Duodenal mucosa (tissue), 2 donors: ENCODE measurements around the gene B9D2.

Source experiments
- H3K27ac ChIP-seq: one replicate; pipeline ENCODE4 v1.7.0; 2013; ENCODE audit warnings: low read depth, low read length
- H3K27me3 ChIP-seq, 2 donors: one replicate each; pipeline ENCODE4 v1.7.0; 2013; ENCODE audit warnings: low read length in 2 of 2, control low read depth in 1 of 2; ENCODE audit not compliant: insufficient read depth in 2 of 2, control insufficient read depth in 1 of 2
- H3K36me3 ChIP-seq, 2 donors: one replicate each; pipeline ENCODE4 v1.7.0; 2013; ENCODE audit warnings: low read length in 2 of 2, control low read depth in 1 of 2; ENCODE audit not compliant: insufficient read depth in 2 of 2, control insufficient read depth in 1 of 2
- H3K4me1 ChIP-seq, 2 donors: one replicate each; pipeline ENCODE4 v1.7.0; 2013; ENCODE audit warnings: low read length in 2 of 2, control low read depth in 1 of 2; ENCODE audit not compliant: insufficient read depth in 2 of 2, control insufficient read depth in 1 of 2
- H3K4me3 ChIP-seq, 2 donors: one replicate each; pipeline ENCODE4 v1.7.0; 2013; ENCODE audit warnings: low read length in 2 of 2, low read depth in 1 of 2
- H3K9ac ChIP-seq, 2 donors: one replicate each; pipeline ENCODE4 v1.7.0; 2013; ENCODE audit warnings: low read length in 2 of 2, low read depth in 1 of 2
- H3K9me3 ChIP-seq, 2 donors: one replicate each; pipeline ENCODE4 v1.7.0; 2013; ENCODE audit warnings: low read length in 2 of 2, control low read depth in 1 of 2; ENCODE audit not compliant: control insufficient read depth in 1 of 2

Gene B9D2

DNA sequence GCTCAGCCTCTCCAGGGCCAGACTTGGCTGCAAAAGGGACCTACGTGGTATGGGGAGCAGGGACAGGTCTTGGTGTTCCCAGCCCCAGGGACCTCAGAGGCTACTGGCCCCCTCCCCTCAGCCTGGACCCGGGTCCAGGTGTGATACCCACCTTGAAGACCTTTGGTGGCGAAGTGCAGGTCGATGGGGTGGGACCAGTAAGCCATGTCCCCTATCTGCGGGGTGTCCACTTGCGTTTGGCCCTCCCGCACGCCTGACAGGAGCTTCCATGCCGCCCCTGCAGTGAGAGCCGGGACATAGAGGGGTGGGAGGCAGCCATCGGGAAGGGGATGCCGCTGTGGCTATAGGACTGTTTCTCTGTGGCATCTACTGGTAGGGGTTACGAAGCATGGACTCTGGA, 6.2 kb downstream of the B9D2 start:
- Histone ChIP-seq H3K9me3 (no peaks in the 10 kb centered on the region), H3K4me1 (peaks cover 5 to 14% of the 10 kb centered on the region in 2 donors), H3K27me3 (peaks cover 0 to 7% of the 10 kb centered on the region in 2 donors), H3K4me3 (no peak overlapping the region), H3K27ac (no peak overlapping the region), H3K36me3 (no peaks in the 10 kb centered on the region), H3K9ac (no peak overlapping the region)

DNA sequence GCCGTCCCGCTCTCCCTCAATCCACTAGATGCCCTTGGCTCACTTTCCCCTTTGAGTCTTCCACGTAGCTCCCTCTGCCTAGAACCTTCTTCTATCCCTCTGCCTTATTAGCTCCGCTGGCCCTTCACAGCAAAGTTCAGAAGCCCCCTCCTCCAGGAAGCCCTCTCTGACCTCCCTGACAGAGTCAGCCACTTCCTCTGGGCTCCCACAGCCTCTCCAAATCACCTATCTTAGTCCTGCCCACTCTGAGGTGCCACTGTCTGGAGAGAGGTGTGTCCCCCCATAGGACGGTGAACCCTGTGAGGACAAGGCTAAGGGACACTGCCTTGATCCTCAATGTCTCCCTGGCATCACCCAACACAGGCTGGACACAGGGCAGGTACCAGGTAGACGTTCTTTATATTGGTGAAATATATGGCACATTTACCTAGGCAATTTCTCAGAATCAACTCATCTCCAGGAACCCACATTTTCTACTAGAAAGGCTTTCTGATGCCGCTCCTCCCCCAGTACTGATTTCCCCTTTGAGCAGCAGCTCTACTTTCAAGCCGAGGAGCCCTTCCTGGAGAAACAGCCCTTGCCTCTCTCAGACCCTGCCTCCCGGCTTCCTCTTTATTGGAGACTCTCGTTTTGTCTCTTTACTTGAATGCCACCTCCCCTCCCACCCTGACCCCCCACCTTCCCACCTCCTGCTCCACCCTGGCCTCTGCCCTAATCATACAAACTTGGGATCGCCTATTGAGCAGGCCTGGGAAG, 6.8 kb downstream of the B9D2 start:
- H3K36me3 ChIP-seq: no peaks in the 10 kb centered on the region
- no peak overlapping the region for H3K4me3 ChIP-seq
- peaks cover 0 to 18% of the 10 kb centered on the region in 2 donors for H3K4me1 ChIP-seq
- no peak overlapping the region for H3K9ac ChIP-seq
- H3K27ac ChIP-seq: no peak overlapping the region
- peaks cover 0 to 8% of the 10 kb centered on the region in 2 donors for H3K27me3 ChIP-seq
- H3K9me3 ChIP-seq: no peaks in the 10 kb centered on the region

DNA sequence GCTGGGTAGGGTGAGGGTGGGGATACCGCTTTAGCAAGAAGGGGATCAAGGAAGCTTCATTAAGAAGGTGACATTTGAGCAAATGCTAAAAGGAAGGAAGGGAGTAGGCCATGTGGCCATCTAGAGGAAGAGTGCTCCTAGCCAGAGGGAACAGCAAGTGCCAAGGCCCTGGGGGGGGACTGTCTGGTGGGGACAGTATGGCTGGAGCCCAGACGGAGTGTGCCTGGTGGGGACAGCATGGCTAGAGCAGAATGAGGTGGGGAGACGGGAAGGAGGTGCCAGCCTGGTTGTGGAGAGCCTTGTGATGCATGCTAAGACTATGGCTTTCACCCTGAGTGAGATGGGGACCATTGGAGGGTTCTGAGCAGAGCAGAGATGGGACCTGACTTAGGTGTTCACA, 8.1 kb downstream of the B9D2 start:
- Histone ChIP-seq H3K9me3 (no peaks in the 10 kb centered on the region), H3K9ac (no peak overlapping the region), H3K4me3 (no peak overlapping the region), H3K36me3 (no peaks in the 10 kb centered on the region), H3K4me1 (peaks cover 3 to 31% of the 10 kb centered on the region in 2 donors), H3K27ac (no peak overlapping the region), H3K27me3 (peaks cover under 1 to 18% of the 10 kb centered on the region in 2 donors)

DNA sequence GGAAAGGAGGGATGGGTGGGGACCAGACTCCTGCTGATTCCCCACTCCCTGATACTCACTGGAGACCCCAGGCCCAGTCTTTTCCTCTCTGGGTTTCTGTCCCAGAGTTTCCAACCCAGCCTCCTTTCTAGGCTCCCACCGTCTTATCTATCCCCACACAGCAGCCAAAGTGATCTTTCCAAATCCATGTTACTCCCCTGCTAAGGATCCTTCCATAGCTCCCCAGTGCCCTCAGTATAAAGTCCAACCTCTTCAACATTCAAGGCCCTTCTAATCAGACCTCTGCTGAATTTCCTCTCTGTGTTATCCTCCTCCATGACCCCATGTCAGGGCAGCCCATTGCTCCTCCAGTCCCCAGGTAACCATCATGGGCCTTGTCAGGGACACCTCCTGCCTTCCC, 8.9 kb downstream of the B9D2 start:
- Histone ChIP-seq H3K27ac (no peak overlapping the region), H3K4me3 (no peak overlapping the region), H3K9me3 (no peaks in the 10 kb centered on the region), H3K36me3 (no peaks in the 10 kb centered on the region), H3K9ac (no peak overlapping the region), H3K27me3 (peaks cover 4 to 23% of the 10 kb centered on the region in 2 donors), H3K4me1 (peaks cover 7 to 34% of the 10 kb centered on the region in 2 donors)

DNA sequence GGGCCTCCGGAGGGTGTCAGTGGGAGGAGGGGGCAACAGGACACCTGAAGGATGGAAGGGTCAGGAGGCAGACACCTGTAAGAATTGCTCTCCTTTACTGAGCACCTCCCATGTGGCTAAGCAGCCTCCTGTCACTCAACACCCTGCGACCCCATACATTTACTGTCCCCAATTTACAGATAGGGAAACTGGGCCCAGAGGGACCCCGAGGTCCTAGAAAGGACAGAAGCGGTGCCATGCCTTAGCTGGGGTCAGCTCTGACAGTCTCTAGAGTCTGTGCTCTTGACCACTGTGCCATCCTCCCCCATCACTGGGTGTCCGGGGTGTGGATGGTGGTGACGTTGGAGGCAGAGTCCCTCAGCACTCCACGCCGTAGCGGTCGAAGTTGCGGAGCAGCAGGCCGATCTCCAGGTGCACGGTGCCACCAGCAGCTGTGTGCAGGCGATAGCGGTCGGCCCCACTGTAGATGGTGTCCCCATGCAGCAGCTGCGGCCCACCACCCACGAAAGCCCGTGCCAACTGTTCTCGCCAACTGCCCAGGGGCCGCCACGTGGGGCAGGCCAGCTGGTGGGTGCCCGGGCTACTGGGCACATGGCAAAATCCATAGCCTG, 9.5 kb downstream of the B9D2 start:
- peak overlapping the region; percentile 6 to 44 for H3K4me3 ChIP-seq
- peaks cover 4 to 25% of the 10 kb centered on the region in 2 donors for H3K27me3 ChIP-seq
- H3K27ac ChIP-seq: no peak overlapping the region
- no peak overlapping the region for H3K9ac ChIP-seq
- H3K9me3 ChIP-seq: no peaks in the 10 kb centered on the region
- peaks cover 7 to 40% of the 10 kb centered on the region in 2 donors for H3K4me1 ChIP-seq
- H3K36me3 ChIP-seq: no peaks in the 10 kb centered on the region

DNA sequence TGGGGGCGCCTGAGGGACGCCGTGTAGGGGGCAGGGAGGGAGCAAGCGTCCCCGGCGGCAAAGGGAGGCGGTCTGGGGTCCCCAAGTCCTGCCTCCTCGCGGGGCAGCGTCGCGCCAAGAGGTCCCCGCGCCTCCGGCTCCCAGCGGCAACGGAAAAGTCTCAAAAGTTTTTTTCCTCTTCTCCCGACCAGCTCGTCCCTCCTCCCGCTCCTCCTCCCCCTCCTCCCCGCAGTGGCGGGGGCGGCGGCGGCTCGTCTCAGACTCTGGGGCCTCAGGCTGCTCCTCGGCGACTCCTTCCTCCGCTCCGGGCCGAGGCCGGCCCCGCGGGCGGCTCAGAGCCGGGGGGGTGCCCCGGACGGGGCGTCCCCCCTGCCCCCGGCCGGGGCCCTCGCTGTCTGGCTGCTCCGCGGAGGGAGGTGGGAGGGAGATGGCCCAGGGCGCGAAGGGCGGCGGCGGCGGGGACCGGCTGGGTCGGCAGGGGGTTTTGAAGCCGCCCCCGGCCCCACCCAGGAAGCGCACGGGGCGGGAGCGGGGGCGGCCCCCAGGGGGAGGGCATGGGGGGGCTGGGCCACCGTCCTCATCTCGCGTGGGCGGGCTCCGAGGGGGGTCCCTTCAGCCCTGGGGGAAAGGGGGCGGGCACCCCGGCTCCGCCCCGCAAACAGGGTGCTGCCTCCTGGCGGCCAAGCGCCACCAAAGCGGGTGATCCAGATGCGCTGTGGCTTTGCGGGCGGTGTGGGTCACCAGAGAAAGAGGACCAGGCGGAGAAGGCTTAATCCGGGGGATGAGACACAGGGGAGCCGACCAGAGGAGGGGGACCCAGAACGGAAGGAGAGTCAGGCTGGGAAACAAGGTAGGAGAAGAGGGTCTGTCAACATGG, 10.2 kb downstream of the B9D2 start, which contains the start of gene TGFB1:
TGFB1 (minus strand) TSS at position 457 of the 877 bp plus-strand sequence. CDS start 878 bp downstream, outside the sequence.
- H3K27me3 ChIP-seq: peaks cover 4 to 25% of the 10 kb centered on the region in 2 donors
- peak within 1 kb of the TSS; percentile 70 to 74 for H3K9ac ChIP-seq
- no peaks in the 10 kb centered on the region for H3K9me3 ChIP-seq
- H3K4me1 ChIP-seq: peaks cover 7 to 47% of the 10 kb centered on the region in 2 donors
- peak within 1 kb of the TSS; percentile 69 to 84 for H3K4me3 ChIP-seq
- peak within 1 kb of the TSS; percentile 67 for H3K27ac ChIP-seq
- H3K36me3 ChIP-seq: no peaks in the 10 kb centered on the region

DNA sequence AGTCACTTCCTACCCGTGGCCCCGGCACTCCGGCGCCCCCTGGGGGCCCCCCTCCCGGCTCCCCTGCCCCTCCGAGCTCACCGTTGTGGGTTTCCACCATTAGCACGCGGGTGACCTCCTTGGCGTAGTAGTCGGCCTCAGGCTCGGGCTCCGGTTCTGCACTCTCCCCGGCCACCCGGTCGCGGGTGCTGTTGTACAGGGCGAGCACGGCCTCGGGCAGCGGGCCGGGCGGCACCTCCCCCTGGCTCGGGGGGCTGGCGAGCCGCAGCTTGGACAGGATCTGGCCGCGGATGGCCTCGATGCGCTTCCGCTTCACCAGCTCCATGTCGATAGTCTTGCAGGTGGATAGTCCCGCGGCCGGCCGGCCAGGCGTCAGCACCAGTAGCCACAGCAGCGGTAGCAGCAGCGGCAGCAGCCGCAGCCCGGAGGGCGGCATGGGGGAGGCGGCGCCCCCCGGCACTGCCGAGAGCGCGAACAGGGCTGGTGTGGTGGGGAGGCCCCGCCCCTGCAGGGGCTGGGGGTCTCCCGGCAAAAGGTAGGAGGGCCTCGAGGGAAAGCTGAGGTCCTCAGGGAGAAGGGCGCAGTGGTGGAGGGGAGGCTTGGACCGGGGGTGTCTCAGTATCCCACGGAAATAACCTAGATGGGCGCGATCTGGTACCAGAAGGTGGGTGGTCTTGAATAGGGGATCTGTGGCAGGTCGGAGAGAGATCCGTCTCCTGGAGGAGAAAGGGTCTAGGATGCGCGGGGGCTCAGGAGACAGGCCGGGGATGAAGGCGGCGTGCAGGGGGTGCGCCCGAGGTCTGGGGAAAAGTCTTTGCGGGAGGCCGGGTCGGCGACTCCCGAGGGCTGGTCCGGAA, 11.1 kb downstream of the B9D2 start:
- Histone ChIP-seq H3K4me3 (peak overlapping the region; percentile 69 to 84), H3K9ac (peak overlapping the region; percentile 70 to 74), H3K27ac (peak overlapping the region; percentile 67), H3K27me3 (peaks cover 4 to 25% of the 10 kb centered on the region in 2 donors), H3K9me3 (no peaks in the 10 kb centered on the region), H3K36me3 (peaks cover 0 to 4% of the 10 kb centered on the region in 2 donors), H3K4me1 (peaks cover 7 to 48% of the 10 kb centered on the region in 2 donors)

DNA sequence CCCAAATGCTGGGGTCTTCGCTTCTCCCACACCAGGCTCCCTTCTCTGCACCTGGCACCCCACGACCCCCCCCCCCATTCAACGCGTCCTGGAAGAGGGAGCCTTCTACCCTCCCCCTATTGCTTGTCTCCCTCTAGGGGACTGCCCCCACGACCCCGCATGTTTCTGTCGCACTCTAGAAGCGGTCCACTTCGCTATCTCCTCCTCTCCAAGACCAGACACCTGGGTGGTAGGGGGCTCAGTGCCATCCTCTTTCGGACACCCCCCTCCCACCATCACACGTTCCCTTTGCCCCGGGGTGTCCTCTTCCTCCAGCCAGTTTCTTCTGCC, 11.7 kb downstream of the B9D2 start:
- Histone ChIP-seq H3K9me3 (no peaks in the 10 kb centered on the region), H3K4me3 (peak overlapping the region; percentile 69 to 84), H3K27me3 (peaks cover 4 to 25% of the 10 kb centered on the region in 2 donors), H3K36me3 (peaks cover 0 to 4% of the 10 kb centered on the region in 2 donors), H3K9ac (peak overlapping the region; percentile 61 to 74), H3K4me1 (peaks cover 7 to 45% of the 10 kb centered on the region in 2 donors), H3K27ac (no peak overlapping the region)
